Peyer's patch (tissue), 4 donors: ENCODE data around the gene BCL2L1.

ENCODE experiments used
- CTCF ChIP-seq, 6 experiments: fragments of 450-650 bp in 4 of 6; fragments of 200-600 bp in 2 of 6; sonication (generic) in 1 of 6; IDR thresholded peaks; one replicate each; pipeline ENCODE4 v1.5.1; 2017 to 2019; ENCODE audit warnings: antibody characterized with exemption in 6 of 6, mild to moderate bottlenecking in 3 of 6, moderate library complexity in 1 of 6
- POLR2A ChIP-seq, 2 donors: fragments of 450-650 bp; IDR thresholded peaks; one replicate each; pipeline ENCODE4 v1.5.1; 2017; ENCODE audit warnings: antibody characterized with exemption in 2 of 2, mild to moderate bottlenecking in 2 of 2, moderate library complexity in 2 of 2

GRCh38 chr20:31764641-31765305 is 42.1 kb upstream of the BCL2L1 start:
- TF ChIP-seq CTCF (IDR thresholded peaks at IDR 0.05) (no peak), POLR2A (IDR thresholded peaks at IDR 0.05) (no peak)
